Esophagus (tissue), 2 donors: ENCODE measurements around the gene TGIF2. TPM values are rescaled to one million over a fixed set of nuclear protein-coding genes. Genes with fewer than 3 reads are reported as not detected.

ENCODE experiments used
- H3K27ac ChIP-seq, 2 donors: one replicate each; pipeline ENCODE4 v1.5.1; 2013; ENCODE audit warnings: low read depth in 2 of 2, mild to moderate bottlenecking in 2 of 2, inconsistent platforms in 1 of 2, low read length in 1 of 2, moderate library complexity in 1 of 2
- H3K27me3 ChIP-seq, 2 donors: one replicate each; pipeline ENCODE4 v1.6.1; 2013; ENCODE audit warnings: low read length in 2 of 2, control low read depth in 1 of 2, mild to moderate bottlenecking in 1 of 2; ENCODE audit not compliant: insufficient read depth in 2 of 2, control insufficient read depth in 1 of 2
- H3K36me3 ChIP-seq, 2 donors: one replicate each; pipeline ENCODE4 v1.6.1; 2013; ENCODE audit warnings: low read length in 1 of 2; ENCODE audit not compliant: control insufficient read depth in 2 of 2, insufficient read depth in 2 of 2
- H3K4me1 ChIP-seq, 2 donors: one replicate each; pipeline ENCODE4 v1.6.1; 2013; ENCODE audit warnings: low read length in 1 of 2; ENCODE audit not compliant: control insufficient read depth in 2 of 2, insufficient read depth in 2 of 2
- H3K4me3 ChIP-seq, 2 donors: one replicate each; pipeline ENCODE4 v1.5.1; 2013; ENCODE audit warnings: low read length in 2 of 2, mild to moderate bottlenecking in 2 of 2, low read depth in 1 of 2, moderate library complexity in 1 of 2
- H3K9me3 ChIP-seq, 2 donors: one replicate each; pipeline ENCODE4 v1.6.1; 2013; ENCODE audit warnings: mild to moderate bottlenecking in 2 of 2, low read depth in 1 of 2, low read length in 1 of 2, moderate library complexity in 1 of 2; ENCODE audit not compliant: control insufficient read depth in 2 of 2, insufficient read depth in 1 of 2
- WGBS, 2 donors: extraction: QIAGEN DNeasy Blood & Tissue Kit; methylation state at CpG; one replicate each; pipeline ENCODE4 v1.1.7; 2013; 5-methylcytosine and 5-hydroxymethylcytosine counted together
- polyA plus RNA-seq, 2 donors: library from polyadenylated mRNA; stranded (reverse); fragments of 200-250 nt; gene quantifications; one replicate each; pipeline ENCODE4 v1.2.3, GENCODE V29; 2013
- donor health status: healthy with polysubstance abuse.
- donor health status: Bipolar disorder and iron deficiency.

TGIF2 gene
- polyA plus RNA-seq, 2 donors: 1.4 to 3.6 TPM

DNA sequence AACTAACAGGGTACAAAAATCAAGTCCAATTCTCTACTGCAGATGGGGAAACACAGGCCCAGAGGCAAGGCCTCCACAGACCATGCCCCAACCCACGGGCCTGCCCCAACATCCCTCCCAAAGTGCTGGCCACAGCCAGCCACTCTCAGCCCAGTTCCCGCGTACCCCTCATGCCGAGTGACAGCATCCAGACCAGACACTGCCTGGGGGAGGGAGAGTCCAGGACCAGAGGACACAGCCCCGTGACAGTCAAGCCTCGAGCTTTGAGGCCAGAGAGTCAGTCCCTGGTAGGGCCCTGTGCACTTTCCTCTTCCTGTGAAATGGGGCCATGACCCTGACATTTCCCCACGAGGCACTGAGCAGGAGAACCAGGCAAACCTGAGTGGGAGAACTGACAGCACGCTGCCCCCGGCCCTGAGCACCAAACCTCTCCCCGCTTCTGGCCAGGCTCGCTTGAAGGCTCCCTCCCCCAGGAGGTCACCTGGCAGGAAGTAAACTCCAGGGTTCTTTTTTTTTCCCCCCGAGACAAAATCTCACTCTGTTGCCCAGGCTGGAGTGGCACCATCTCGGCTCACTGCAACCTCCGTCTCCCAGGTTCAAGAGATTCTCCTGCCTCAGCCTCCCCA lies 27.2 kb upstream of the TGIF2 start:
- 72 to 77% methylated on average over 14 of the region's 14 CpGs for WGBS, 2 donors
- no peaks in the 10 kb centered on the region for H3K9me3 ChIP-seq
- no peak overlapping the region for H3K4me3 ChIP-seq
- no peaks in the 10 kb centered on the region for H3K27me3 ChIP-seq
- H3K27ac ChIP-seq: no peak overlapping the region
- H3K36me3 ChIP-seq: peaks cover 3 to 9% of the 10 kb centered on the region in 2 donors
- H3K4me1 ChIP-seq: peaks cover 0 to 15% of the 10 kb centered on the region in 2 donors

DNA sequence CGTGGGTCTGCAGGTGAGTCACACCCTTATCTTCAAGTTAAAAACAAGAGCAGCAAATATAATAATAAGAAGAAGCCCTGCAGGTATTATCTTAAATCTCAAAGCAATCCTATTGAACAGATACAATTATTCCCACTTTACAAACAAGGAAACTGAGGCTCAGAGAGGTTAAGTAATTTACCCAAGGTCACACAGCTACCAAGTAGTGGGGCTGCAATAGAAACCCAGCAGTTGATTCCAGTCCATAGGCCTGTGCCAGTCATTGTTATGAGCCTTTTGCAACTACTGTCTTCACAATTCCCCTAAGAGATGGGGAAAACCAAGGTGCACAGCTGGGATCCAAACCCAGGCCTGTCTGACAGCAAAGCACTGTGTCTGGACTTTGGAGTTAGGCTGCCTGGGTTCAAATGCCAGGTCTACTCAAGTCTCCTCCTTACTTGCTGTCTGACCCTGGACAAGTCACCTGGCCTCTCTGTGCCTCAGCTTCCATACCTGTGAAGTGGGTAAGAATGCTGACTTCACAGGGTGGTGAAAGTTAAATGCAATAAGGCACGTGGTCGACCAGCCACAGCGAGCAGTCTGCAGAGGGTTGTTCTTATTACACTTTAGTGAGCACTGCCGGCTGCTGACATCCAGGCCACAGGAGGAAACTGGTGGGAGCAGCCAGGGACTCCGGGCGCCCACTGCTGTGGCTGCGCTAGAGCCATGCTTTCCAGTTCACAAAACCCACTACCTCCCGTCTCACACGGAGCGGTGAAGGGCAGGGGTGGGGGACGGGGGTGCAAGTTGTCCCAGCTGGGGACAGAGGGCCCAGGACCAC lies 26.0 kb upstream of the TGIF2 start:
- Histone ChIP-seq H3K36me3 (peaks cover 3 to 9% of the 10 kb centered on the region in 2 donors), H3K4me1 (peaks cover 0 to 15% of the 10 kb centered on the region in 2 donors), H3K9me3 (no peaks in the 10 kb centered on the region), H3K4me3 (no peak overlapping the region), H3K27ac (peak overlapping the region; percentile 2 to 12), H3K27me3 (no peaks in the 10 kb centered on the region)
- 72 to 78% methylated on average over 12 of the region's 12 CpGs for WGBS, 2 donors

- H3K27me3 ChIP-seq: no peaks in the 10 kb centered on the region
- no peak overlapping the region for H3K27ac ChIP-seq
- 71 to 78% methylated on average over 12 of the region's 12 CpGs for WGBS, 2 donors
- no peak overlapping the region for H3K4me3 ChIP-seq
- no peaks in the 10 kb centered on the region for H3K9me3 ChIP-seq
- H3K4me1 ChIP-seq: peaks cover 0 to 15% of the 10 kb centered on the region in 2 donors
- peaks cover 3 to 9% of the 10 kb centered on the region in 2 donors for H3K36me3 ChIP-seq
Measured at GRCh38 chr20:36548006-36548315, 25.4 kb upstream of the TGIF2 start.

DNA sequence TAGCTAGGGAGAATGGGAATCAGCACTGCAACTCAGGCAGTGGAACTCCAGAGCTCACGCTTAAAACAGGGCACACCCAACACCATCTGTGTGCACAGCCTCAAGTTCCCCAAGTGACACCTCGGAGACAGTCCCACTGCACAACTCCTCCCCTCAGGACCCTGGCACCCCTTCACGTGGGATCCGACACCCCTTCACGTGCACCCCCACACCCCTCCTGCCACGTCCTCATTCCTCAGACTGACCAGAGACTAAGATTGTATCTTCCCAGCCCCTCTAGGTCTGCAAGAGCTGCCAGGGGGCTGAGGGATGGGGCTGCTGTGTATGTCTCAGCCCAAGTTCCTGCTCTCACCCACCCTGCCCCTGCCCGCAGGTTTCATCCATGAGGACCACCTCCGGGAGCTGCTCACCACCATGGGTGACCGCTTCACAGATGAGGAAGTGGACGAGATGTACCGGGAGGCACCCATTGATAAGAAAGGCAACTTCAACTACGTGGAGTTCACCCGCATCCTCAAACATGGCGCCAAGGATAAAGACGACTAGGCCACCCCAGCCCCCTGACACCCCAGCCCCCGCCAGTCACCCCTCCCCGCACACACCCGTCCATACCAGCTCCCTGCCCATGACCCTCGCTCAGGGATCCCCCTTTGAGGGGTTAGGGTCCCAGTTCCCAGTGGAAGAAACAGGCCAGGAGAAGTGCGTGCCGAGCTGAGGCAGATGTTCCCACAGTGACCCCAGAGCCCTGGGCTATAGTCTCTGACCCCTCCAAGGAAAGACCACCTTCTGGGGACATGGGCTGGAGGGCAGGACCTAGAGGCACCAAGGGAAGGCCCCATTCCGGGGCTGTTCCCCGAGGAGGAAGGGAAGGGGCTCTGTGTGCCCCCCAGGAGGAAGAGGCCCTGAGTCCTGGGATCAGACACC lies 24.4 kb upstream of the TGIF2 start:
- 81% methylated on average over 23 of the region's 23 CpGs for WGBS, 2 donors
- Histone ChIP-seq H3K27ac (no peak overlapping the region), H3K27me3 (no peaks in the 10 kb centered on the region), H3K4me1 (peaks cover 0 to 15% of the 10 kb centered on the region in 2 donors), H3K4me3 (no peak overlapping the region), H3K9me3 (no peaks in the 10 kb centered on the region), H3K36me3 (peaks cover 3 to 9% of the 10 kb centered on the region in 2 donors)

GRCh38 chr20:36549628-36549941 lies 23.8 kb upstream of the TGIF2 start:
- Histone ChIP-seq H3K27ac (peak overlapping the region; percentile 45 to 71), H3K36me3 (peaks cover 3 to 9% of the 10 kb centered on the region in 2 donors), H3K4me1 (peaks cover 0 to 12% of the 10 kb centered on the region in 2 donors), H3K4me3 (no peak overlapping the region), H3K9me3 (no peaks in the 10 kb centered on the region), H3K27me3 (no peaks in the 10 kb centered on the region)
- 72 to 80% methylated on average over 9 of the region's 9 CpGs for WGBS, 2 donors

DNA sequence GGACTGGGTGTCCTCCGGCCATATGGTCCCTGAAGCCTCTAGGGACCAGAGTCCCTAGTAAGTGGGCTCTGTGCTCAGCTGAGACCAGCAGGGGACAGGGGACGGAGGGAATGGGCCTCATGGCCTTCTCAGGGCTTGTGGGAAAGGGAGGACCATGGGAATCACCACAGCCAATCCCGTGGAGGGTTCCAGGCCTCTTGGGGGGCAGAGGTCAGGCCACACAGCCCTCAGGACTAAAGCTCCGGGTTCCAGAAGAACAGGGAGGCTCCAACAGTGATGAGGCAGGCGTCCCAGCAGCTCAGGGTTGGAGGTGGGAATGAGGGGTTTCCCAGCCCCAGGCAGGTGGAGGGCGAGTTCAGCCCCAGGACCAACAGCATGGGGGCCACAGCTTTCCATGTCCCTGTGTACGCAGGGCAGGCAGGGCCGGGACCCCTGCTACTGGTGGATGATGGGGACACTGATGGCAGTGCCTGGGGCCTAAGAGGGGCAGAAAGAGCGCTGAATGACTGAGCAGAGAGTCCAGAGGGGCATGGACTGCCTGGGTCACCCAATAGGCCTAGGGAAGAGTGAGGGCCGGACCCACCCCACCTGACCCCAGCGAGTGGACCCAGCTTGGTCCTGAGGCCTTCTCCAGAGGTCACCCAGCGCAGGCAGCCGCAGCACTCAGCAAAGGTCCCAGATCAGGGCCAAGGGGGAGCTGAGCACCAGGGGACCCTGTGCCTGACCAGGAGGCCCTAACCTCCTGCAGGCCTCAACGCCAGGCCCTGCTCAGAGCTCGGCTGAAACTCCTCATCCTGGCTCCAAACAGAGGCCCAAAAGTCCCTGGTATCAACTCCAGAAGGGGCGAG lies 23.2 kb upstream of the TGIF2 start:
- no peak overlapping the region for H3K4me3 ChIP-seq
- H3K4me1 ChIP-seq: peaks cover 0 to 12% of the 10 kb centered on the region in 2 donors
- WGBS, 2 donors: 72 to 81% methylated on average over 14 to 16 of the region's 16 CpGs
- H3K27ac ChIP-seq: peak overlapping the region; percentile 45 to 71
- H3K36me3 ChIP-seq: peaks cover 3 to 9% of the 10 kb centered on the region in 2 donors
- no peaks in the 10 kb centered on the region for H3K27me3 ChIP-seq
- no peaks in the 10 kb centered on the region for H3K9me3 ChIP-seq

GRCh38 chr20:36550790-36551299 lies 22.6 kb upstream of the TGIF2 start:
- Histone ChIP-seq H3K36me3 (peaks cover 3 to 9% of the 10 kb centered on the region in 2 donors), H3K27ac (peak overlapping the region; percentile 1 to 71), H3K27me3 (no peaks in the 10 kb centered on the region), H3K4me1 (peaks cover 0 to 12% of the 10 kb centered on the region in 2 donors), H3K9me3 (no peaks in the 10 kb centered on the region), H3K4me3 (no peak overlapping the region)
- WGBS, 2 donors: 37 to 64% methylated on average over 15 of the region's 15 CpGs

DNA sequence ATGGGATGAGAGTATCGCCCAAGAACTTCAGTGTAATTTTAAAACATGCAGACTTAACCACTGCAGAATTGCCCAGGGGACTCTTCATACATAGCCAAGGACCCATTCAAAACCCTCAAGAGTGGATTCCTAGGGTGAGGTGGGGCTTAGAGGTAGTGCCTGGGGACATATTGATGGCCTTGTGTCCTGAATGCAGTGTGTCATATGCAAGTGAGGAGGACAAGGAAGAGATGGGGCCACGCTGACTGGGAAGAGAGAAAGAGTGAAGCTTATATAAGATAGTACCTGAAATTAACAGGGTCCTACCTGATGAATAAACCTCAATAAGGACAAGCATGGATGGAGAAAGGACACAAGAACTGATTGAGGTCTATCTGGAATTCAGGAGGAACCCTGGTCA lies 18.1 kb upstream of the TGIF2 start:
- Histone ChIP-seq H3K27ac (no peak overlapping the region), H3K36me3 (no peaks in the 10 kb centered on the region), H3K4me1 (peaks cover 0 to 9% of the 10 kb centered on the region in 2 donors), H3K9me3 (no peaks in the 10 kb centered on the region), H3K4me3 (no peak overlapping the region), H3K27me3 (no peaks in the 10 kb centered on the region)
- WGBS, 2 donors: 89 to 90% methylated on average over 2 of the region's 2 CpGs

GRCh38 chr20:36562724-36563123 lies 10.7 kb upstream of the TGIF2 start:
- Histone ChIP-seq H3K4me3 (no peak overlapping the region), H3K36me3 (no peaks in the 10 kb centered on the region), H3K4me1 (no peaks in the 10 kb centered on the region), H3K27me3 (no peaks in the 10 kb centered on the region), H3K27ac (no peak overlapping the region), H3K9me3 (peaks cover 0 to 3% of the 10 kb centered on the region in 2 donors)
- WGBS, 2 donors: 83 to 84% methylated on average over 2 of the region's 2 CpGs
